ENCODE data around the gene MAP6D1.

- no peak for TF ChIP-seq CTCF (tag by site-specific recombination; IDR thresholded peaks at IDR 0.05)
- no peak for TF ChIP-seq SP2 (tag by site-specific recombination; IDR thresholded peaks at IDR 0.05)
- TF ChIP-seq ZNF112 (tag by site-specific recombination; IDR thresholded peaks at IDR 0.05) = no peak
- no peak for TF ChIP-seq GLI4 (tag by site-specific recombination; IDR thresholded peaks at IDR 0.05)
- TF ChIP-seq BCL11B (tag by site-specific recombination; IDR thresholded peaks at IDR 0.05; ENCODE audit: low read depth) = no peak
- no peak for TF ChIP-seq ZNF138 (tag by site-specific recombination; IDR thresholded peaks at IDR 0.05; ENCODE audit: borderline replicate concordance)
- no peak for TF ChIP-seq ZNF311 (tag by site-specific recombination; IDR thresholded peaks at IDR 0.05; ENCODE audit: borderline replicate concordance)
- no peak for TF ChIP-seq ZBTB6 (tag by site-specific recombination; IDR thresholded peaks at IDR 0.05)
- TF ChIP-seq ZNF324 (tag by site-specific recombination; IDR thresholded peaks at IDR 0.05) = no peak
- TF ChIP-seq FEZF1 (tag by site-specific recombination; IDR thresholded peaks at IDR 0.05) = no peak
- no peak for TF ChIP-seq ZNF280D (tag by site-specific recombination; IDR thresholded peaks at IDR 0.05)
- TF ChIP-seq PRDM10 (tag by site-specific recombination; IDR thresholded peaks at IDR 0.05) = no peak
Observed at GRCh38 chr3:183789826-183790225, 35.6 kb downstream of the MAP6D1 start.

All from HEK293 (cell line).